DMS 273 (cell line): Measurements from ENCODE around the gene MS4A10.
"Not testable (repeated sequence)": the region's sequence is repeated elsewhere in the genome, so short reads cannot be mapped to it uniquely, and the experiment has no call there.

Source experiments
- DNase-seq: peaks from one replicate; lab custom pipeline; 2025; ENCODE audit not compliant: unreplicated experiment; lab: John Stamatoyannopoulos, UW

MS4A10 gene

DNA sequence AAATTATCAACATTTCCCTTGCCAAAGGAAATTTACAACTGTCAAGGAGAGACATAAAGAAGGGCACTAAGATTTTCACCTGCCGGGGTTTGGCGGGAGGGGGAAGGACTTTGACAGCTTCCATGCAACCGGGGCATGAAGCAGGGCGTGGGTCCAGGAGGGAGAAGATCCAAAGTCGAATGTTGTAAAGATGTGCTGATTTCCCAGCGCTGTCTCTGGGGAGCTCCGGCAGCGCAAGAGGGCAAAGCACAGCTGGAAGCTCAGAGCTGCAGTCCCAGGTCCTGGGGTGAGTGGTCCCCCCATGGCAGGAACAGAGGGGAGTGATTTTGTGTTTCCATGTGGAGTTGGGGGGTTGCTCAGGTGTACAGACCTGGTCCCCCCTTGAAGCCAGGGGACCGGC is at the start of gene MS4A10:
MS4A10 (plus strand) TSS at position 198 of the 400 bp plus-strand sequence. CDS start 5,003 bp downstream, outside the sequence.
- DNase-seq: no peak

DNA sequence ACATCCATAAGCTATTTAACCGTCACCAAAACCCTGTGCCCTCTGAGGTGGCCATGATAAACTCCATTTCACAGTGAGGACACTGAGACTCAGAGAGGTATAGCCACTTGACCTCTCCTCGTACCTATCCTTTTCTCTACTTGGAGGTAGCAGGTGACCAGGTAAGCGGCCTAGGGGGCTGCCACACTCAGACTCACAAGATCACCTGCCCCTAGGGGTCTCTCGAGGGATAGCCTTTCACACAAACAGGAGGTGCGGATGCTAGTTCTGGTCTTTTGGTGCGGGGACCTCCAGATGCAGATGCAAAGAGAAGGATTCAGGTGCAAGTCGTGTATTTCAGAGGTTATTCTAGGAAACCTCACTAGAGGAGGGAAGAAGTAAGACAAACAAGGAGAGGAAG is 46.0 kb upstream of the MS4A10 start:
- DNase-seq: no peak

DNA sequence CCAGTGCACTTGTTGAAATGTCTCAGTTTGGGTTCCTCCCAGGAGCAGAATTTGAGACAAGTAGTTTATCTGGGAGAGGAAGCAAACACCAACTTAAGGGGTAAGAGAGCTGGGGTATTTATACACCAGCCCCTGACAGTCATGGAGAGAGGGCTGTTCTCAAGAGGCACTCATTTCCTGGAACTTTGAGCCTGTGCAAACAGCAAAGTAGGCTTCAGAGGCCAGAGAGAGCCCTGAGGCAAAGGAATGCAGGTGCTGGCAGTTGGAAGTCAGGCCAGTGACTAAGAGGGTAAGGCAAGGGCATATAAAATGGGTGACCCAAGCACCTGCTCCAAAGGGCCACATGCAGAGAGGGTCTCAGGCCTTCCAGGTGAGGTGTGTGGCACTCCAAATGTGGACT is 44.6 kb upstream of the MS4A10 start:
- DNase-seq: no peak

DNA sequence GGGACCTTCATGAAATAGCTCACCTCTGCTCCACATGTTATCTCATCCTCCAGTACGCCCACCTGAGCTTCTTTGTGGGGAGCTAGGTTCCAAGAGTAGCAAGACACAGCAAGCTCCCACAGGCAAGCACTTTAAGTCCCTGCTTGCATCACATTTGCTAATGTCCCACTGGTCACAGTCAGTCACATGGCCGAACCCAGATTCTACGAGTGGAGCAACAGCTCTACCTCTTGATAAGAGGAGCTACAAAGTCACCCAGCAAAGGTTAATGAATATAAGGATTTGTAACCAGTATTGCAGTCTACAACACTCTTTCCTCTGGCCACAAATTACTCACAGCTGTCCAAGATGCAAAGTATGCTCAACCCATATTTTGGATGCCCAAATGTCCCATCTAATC is 43.7 kb upstream of the MS4A10 start:
- DNase-seq: no peak

DNA sequence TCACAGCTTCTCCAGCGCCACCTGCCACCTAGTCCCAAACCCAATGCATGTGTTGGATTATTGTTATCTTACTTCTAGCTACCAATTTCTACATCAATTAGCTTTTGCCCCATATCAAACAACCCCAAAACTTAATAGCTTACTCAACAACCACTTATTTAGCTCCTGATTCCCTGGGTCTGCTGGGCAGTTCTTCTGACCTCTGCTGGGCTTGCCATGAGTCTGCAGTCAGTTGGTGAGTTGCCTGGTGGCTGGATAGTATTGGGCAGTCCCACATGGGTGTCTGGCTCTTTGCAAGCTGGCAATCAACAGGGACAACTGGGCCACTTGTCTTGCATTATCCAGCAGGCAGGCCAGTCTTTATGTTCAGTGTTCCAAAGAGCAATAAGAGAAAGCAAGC is 42.1 kb upstream of the MS4A10 start:
- no peak for DNase-seq

DNA sequence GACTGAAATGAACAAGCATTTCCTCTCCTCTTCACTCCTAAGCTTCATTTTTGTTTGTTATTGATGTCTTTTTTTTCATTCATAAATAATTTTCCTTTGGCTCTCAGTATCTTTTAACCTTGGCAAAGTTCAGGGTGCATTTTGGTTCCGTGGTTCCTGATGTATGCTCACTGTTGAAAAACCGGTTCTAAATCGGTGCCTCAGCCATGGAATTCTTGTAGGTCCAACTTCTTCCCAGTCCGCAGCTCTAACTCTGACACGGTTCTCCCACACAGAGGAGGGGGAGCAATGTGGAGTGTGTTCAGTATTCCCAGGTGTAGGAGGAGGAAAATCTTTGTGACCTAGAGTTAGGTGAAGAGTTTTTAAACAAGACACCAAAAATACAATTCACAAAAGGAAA is 41.0 kb upstream of the MS4A10 start:
- no peak for DNase-seq

DNA sequence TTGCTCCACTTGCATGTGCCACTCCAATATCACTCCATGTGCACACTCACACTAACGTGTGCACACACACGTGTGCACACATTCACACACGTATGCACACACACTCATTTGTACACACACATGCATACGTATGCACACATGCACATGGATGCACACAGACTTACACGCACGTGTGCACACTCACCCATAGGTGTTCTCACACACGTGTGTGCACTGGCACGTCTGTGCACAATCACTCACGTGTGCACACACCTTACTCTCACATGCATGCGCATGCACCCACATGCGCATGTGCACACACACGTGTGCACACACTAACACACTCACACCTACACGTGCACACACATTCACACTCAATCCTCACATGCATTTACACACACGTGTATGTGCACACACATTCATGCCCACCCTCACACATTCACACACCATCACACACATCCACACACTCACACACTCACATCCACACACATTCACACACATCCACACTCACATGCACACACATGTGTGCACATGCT is 37.7 kb upstream of the MS4A10 start:
- no peak for DNase-seq

DNA sequence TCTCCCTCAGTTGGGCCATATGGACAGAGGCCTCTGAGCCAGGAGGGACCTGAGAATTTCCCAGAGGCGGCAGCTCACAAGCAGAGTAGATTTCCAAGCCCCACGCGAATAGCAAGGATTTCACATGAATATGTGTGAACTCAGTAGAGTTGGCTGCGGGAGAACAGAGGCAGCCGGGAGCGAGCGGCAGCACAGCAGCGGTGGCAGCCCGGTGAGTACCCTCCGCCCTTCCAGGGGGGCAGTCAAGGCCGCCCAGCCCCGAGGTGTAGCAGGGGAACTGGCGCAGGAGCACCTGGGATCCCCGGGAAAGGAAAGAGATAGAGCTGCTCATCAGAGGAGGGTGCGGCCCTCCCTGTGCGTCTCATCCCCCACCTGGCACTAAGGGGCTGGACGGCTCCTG is 36.9 kb upstream of the MS4A10 start:
- no peak for DNase-seq

DNA sequence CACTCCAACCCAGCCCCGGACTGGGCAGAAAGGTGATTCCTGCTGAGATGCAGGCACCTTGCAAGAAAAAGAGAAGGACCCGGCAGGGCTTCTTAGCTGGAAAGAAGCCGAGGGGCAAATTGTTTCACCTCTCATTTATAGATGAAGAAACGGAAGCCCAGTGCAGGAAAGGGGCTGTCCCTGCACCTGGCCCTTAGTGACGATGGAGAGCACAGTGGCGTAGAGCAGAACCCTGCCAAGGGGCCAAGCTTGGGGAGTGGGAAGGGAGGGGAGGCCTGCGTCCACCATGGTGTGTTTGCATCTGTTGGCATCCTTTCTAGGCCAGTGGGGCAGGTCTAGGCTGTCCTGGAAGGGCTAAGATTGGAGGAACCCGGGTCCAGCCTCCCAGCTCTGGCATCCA is 36.3 kb upstream of the MS4A10 start:
- no peak for DNase-seq

DNA sequence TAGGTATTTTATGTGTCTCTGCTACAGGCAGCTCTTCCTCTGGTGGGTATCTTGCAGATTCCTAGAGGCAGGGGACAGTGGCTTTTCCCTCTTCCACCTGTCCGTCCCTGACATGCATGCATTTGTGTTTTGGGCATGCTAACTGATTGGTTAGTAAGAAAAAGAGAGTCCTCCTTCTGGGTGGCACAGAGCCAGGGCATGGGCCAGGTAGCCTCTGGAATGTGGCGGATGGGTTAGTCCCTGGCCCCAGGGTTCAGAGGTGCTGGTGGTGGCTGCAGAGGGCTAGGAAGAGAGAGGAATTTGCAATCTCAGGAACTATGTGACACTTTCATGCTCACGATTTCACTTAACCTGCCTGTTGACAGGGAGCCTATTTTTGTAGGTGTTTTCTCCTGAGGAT is 34.2 kb upstream of the MS4A10 start:
- DNase-seq: no peak

DNA sequence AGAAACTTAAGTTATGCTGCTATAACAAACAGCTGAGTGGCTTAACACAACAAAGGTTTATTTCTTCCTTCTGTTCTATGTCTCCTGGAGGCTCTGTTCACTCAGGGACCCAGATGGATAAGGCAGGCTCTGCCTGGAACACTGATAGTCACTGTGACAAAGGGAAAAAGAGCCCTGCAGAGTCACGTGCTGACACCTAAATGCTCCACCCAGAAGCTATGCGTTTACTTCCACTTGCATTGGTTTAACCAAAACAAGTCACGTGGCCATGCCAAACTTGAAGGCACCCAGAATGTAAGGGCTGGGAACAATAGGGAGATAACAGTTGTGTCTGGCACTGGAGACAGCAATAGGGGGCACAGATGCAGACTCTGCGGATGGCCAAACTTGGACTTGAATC is 31.8 kb upstream of the MS4A10 start:
- no peak for DNase-seq

DNA sequence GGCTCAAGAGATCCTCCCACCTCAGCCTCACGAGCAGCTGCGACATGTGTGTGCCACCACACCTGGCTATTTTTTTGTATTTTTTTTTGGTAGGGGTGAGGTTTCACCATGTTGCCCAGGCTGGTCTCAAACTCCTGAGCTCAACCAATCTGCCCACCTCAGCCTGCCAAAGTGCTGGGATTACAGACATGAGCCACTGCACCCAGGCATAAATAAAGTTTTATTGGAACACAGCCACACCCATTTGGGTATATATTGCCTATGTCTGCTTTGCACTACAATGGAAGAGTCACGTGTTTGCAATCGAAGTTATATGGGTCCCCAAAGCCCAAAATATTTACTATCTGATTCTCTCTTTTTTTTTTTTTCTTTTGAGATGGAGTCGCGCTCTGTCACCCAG is 30.2 kb upstream of the MS4A10 start:
- no peak for DNase-seq

DNA sequence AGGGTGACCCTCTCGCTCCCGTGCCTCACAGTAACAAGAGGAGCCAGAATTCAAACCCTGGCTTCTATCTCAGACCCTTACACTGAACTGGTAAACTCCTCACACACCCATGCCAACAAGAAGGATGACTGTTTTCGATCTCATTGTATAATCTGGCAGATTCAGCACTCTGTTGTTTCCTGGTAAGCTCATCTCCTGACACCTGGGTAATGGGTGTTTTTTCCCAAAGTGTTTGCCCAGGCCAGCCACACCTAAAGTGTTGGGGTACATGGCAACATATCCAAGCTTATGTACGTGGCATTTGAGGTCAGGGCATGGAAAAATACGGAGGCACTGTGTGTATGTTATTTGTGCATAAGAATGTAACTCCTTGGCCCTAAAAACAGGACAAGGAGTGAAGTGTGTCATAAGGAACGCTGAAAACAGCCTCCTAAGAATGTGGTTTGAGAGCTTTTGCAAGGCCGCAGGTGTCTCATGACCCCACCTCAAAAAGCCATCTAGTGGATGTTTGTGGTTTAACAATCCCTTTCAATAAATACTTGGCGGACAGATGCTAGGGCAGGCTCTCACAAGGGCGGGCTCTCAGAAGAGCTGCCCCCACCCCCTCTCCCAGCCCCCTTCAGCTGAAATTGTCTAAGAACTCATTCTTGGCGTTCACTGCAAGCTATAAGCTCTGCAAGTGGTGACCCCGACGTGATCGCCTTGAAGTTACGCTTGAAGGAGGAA is 28.7 kb upstream of the MS4A10 start, which contains the start of gene MS4A15:
MS4A15 (plus strand) TSS at position 561 of the 726 bp plus-strand sequence. CDS start 6,867 bp downstream, outside the sequence.
- DNase-seq: peak; percentile 70

DNA sequence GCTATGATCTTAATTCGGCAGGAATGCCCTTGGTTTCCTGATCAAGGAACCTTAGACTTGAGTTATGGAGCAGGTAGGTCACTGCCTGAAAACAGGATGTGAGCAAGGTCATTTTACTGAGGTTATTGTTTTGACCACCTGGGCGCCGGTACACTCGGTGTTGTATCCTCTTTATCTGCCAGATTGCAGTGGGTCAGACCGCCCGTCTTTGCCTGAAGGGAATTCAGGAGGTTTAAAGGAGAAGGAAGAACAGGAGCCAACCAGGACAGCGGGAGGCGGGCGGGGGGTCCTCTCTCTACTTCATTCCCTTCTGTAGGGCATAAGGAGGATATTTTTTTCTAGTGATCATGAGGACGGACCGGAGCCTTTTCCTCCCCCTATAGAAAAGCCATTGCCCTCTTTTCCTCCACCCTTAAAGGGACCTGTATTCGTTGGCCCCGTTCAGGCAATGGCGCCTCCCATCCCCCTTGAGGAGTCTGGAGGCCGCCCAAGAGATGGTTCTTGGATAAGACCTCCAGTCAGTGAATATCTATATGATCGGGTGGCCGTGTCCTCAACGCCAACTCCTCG is 27.8 kb upstream of the MS4A10 start:
- no peak for DNase-seq

DNA sequence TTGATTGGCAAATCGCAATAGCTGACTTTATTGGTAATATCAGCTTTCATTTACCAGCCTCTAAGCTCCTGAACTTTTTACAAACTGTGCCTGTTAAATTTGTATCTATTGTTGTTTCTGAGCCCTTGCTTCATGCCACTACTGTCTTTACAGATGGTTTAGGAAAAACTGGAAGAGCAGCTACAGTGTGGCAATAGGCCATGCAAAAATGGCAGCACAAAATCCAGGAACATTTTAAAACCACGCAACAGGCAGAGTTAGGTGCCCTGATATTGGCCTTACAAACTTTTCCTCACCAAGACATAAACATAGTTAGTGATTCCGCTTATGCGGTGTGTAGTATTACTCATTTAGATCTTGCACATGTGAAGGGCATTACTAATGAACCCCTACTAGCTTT is 26.5 kb upstream of the MS4A10 start:
- DNase-seq: not testable (repeated sequence)

DNA sequence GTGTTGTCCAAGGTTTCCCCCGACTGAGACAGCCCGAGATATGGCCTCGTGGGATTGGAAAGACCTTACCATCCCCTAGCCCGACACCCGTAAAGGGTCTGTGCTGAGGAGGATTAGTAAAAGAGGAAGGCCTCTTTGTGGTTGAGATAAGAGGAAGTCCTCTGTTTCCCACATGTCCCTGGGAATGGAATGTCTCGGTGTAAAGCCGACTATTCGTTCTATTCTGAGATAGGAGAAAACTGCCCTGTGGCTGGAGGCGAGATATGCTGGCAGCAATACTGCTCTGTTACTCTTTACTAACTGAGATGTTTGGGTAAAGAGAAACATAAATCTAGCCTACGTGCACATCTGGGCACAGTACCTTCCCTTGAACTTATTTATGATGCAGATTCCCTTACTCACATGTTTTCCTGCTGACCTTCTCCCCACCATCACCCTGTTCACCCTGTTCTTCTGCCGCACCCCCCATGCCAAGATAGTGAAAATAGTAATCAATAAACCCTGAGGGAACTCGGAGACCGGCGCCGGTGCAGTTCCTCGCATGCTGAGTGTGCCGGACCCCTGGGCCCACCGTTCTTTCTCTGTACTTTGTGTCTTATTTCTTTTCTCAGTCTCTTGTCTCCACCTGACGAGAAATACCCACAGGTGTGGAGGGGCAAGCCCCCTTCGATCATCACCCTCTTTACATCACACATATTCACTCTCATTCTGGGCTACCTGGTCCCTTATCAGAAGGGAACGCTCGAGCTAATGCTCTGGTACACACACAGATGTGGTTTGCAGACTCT is 25.5 kb upstream of the MS4A10 start:
- not testable (repeated sequence) for DNase-seq

DNA sequence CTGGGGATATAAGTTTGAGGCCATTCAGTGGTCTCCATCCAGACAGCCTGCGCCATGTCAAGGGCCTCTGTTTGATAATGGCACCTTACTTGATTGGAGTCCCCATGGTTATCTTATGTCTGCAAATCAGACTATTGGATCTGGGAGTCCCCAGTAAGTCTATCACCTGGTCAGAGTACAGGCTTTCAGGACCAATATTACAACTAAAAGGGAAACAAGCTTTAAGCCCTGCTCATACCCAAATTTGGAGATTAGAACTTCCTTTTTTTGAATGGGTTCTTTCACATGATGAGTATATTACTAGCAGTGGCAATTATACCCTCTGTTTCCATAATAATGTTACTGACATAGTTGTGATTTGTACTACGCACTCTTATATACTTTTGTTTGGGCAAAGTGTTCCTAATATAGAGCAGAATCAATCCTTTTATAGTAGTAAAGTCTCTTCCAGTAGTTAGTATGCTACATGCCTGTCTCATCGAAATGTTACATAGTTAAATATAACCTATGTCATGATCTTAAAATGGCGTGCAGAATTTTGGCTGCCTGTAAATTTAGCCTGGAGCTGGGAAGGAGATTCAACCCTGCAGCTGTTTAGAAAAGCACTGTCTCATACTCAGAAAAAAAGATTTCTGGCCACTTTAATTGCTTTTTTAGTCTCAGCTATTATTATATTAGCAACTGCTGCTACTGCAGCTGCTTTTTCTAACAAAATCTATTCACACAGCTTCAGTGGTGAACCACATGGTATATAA is 23.5 kb upstream of the MS4A10 start:
- no peak for DNase-seq

DNA sequence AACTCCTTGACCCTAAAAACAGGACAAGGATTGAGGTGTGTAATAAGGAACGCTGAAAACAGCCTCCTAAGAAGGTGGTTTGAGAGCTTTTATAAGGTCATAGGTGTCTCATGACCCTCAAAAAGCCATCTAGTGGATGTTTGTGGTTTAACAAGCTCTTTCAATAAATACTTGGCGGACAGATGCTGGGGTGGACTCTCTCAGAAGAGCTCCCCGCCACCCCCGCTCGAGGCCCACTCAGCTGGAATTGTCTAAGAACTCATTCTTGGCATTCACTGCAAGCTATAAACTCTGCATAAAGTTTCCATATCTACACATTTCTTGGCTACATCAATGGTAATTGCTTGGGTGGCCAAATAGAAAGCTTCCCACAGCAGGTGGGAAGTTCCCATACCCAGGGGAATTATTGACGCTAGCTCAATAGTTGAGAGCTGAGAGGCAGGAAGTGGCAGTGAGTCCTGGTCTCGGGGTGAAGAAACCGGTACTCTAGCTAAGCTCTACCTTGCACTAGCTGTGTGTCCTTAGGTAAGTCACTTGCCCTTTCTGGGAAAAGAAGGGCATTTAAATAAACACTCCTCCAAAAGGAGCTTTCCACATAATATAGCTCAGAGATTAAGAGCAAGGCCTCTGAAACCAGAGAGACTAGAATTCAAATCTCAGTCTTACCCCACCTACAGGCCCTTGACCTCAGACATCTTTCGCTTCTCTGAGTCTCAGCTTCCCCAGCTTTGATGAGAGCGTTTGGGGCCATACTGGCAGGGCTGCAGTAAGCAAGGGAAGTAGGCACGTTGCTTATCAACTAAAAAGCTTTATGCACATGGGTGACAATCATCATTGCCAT is 22.1 kb upstream of the MS4A10 start:
- DNase-seq: peak; percentile 60

DNA sequence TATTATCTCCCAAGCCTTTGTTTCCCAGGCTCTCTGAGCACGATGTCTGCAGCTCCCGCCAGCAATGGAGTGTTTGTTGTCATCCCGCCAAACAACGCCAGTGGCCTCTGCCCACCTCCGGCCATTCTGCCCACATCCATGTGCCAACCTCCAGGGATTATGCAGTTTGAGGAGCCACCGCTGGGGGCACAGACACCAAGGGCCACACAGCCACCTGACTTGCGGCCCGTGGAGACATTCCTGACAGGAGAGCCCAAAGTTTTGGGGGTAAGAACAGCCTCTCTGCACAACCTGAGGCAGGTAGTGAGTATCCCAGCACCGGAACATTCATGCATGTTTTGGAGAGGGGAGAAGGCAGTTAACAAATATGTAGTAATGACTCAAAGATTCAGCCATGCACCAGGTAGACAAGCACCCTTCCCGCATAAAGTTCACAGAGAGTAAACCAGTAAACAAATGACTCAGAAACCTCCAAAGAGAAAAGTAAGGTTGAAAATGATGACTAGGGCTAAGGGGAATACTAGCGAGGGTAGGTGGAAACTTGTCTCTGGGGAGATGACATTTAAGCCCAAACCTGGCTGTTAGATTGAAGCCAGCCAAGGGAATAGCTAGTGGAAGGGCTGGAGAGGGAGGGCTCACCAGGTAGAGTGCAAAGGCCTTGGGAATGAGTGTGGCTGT is 21.3 kb upstream of the MS4A10 start:
- DNase-seq: no peak

DNA sequence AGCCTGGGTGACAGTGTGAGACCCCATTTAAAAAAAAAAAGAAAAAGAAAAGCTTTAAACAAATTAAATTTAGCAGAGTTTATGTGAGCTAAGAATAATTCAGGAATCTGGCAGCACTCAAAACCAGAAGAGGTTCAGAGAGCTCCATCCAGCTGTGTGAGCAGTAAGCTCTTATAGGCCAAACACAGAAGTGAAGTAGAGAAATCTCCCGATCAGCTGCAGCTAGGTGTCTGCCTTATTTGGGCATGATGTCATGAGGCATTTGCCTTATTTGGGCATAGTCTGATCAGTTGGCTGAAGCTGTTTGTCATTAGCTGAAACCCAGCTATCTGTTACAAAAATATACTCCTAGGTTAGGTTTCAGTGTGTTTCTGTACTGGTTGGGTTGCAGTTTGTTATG is 20.3 kb upstream of the MS4A10 start:
- no peak for DNase-seq
